H1 (cell line): ENCODE results near the gene TBC1D20. TPM values are rescaled to one million over a fixed set of nuclear protein-coding genes. Genes with fewer than 3 reads are reported as not detected.

Source experiments
- CTCF ChIA-PET: fragments of 300-600 bp; sonication (Branson Sonifier 250); formaldehyde crosslinking; loops from one replicate; lab custom pipeline; 2021; ENCODE audit not compliant: partially characterized antibody; lab: Charles Lee
- POLR2A ChIA-PET: fragments of 300-600 bp; sonication (Branson Sonifier 250); formaldehyde crosslinking; loops from one replicate; lab custom pipeline; 2021; ENCODE audit warnings: inconsistent platforms; ENCODE audit not compliant: partially characterized antibody; lab: Charles Lee
- DNase-seq, 2 experiments: peaks; one replicate each; pipeline versions ENCODE4 v3.0.0 to v3.0.0-alpha.2; 2010 to 2022; ENCODE audit warnings: low spot score in 2 of 2, low read depth in 1 of 2, mixed read lengths in 1 of 2
- FAIRE-seq: peaks from 2 replicates; lab custom pipeline; 2011; peaks lifted over from hg19 to GRCh38; lab: Jason Lieb, UNC
- H2AFZ ChIP-seq: 2 replicates; pipeline ENCODE4 v1.8.1; 2012; ENCODE audit warnings: low read length, inconsistent platforms
- H2AK5ac ChIP-seq: 2 replicates; pipeline ENCODE4 v1.6.1; 2013; ENCODE audit warnings: low read depth, low read length
- H2BK120ac ChIP-seq: replicated peaks from 2 replicates; pipeline ENCODE3; 2013; ENCODE audit warnings: low read depth, low read length, inconsistent platforms
- H2BK12ac ChIP-seq: 2 replicates; pipeline ENCODE4 v1.6.1; 2013; ENCODE audit warnings: low read depth, low read length
- H2BK15ac ChIP-seq: 2 replicates; pipeline ENCODE4 v1.6.1; 2013; ENCODE audit warnings: low read length
- H2BK20ac ChIP-seq: 2 replicates; pipeline ENCODE4 v1.6.1; 2013; ENCODE audit warnings: low read length
- H2BK5ac ChIP-seq: 2 replicates; pipeline ENCODE4 v1.6.1; 2013; ENCODE audit warnings: low read depth, low read length
- H3K14ac ChIP-seq: 2 replicates; pipeline ENCODE4 v1.6.1; 2013; ENCODE audit warnings: inconsistent platforms; ENCODE audit not compliant: insufficient read length
- H3K18ac ChIP-seq: 2 replicates; pipeline ENCODE4 v1.6.1; 2013; ENCODE audit warnings: low read length; ENCODE audit errors: extremely low read depth
- H3K23ac ChIP-seq: 2 replicates; pipeline ENCODE4 v1.6.1; 2013; ENCODE audit warnings: inconsistent platforms; ENCODE audit not compliant: insufficient read length
- H3K23me2 ChIP-seq: 2 replicates; pipeline ENCODE4 v1.6.1; 2013; ENCODE audit warnings: low read depth, low read length
- H3K27ac ChIP-seq: 2 replicates; pipeline ENCODE4 v1.6.1; 2011; ENCODE audit warnings: low read depth, low read length, inconsistent platforms
- H3K27me3 ChIP-seq, 4 experiments: replicated peaks in 1 of 4; 1 replicate in 1 of 4; 2 replicates in 3 of 4; pipeline versions ENCODE4 v1.6.1 to v1.8.1; 2011 to 2013; ENCODE audit warnings: low read length in 3 of 4, mild to moderate bottlenecking in 3 of 4, inconsistent platforms in 2 of 4, mixed read lengths in 2 of 4, moderate library complexity in 1 of 4; ENCODE audit not compliant: control insufficient read depth in 3 of 4, insufficient read depth in 3 of 4; ENCODE audit errors: extremely low read depth in 1 of 4
- H3K36me3 ChIP-seq, 4 experiments: 2 replicates each; pipeline versions ENCODE4 v1.6.1 to v1.8.1; 2011 to 2013; ENCODE audit warnings: mild to moderate bottlenecking in 4 of 4, low read length in 3 of 4, moderate library complexity in 2 of 4, control low read depth in 1 of 4, inconsistent platforms in 1 of 4; ENCODE audit not compliant: insufficient read depth in 4 of 4, control insufficient read depth in 2 of 4
- H3K4ac ChIP-seq: replicated peaks from 2 replicates; pipeline ENCODE3; 2013; ENCODE audit warnings: low read length, low read depth, mixed read lengths, inconsistent platforms; ENCODE audit not compliant: insufficient read length
- H3K4me1 ChIP-seq, 4 experiments: replicated peaks in 1 of 4; 1 replicate in 1 of 4; 2 replicates in 3 of 4; pipeline versions ENCODE4 v1.6.1 to v1.8.1; 2011 to 2013; ENCODE audit warnings: low read length in 3 of 4, inconsistent platforms in 2 of 4, mixed read lengths in 1 of 4; ENCODE audit not compliant: insufficient read depth in 4 of 4, control insufficient read depth in 3 of 4
- H3K4me2 ChIP-seq, 2 experiments: 2 replicates each; pipeline versions ENCODE4 v1.6.1 to v1.8.1; 2011 to 2013; ENCODE audit warnings: low read depth in 2 of 2, low read length in 2 of 2, control low read depth in 1 of 2, inconsistent platforms in 1 of 2, mild to moderate bottlenecking in 1 of 2; ENCODE audit not compliant: insufficient read depth in 1 of 2
- H3K4me3 ChIP-seq, 4 experiments: fragments of 200-600, 300-600 bp in 1 of 4; sonication (generic), shearing (Covaris generic), sonication (Bioruptor Twin) in 1 of 4; 2 replicates each; pipeline versions ENCODE4 v1.5.1 to v1.8.1; 2011 to 2016; ENCODE audit warnings: low read length in 4 of 4, low read depth in 3 of 4, control low read depth in 2 of 4, inconsistent platforms in 2 of 4, mild to moderate bottlenecking in 2 of 4, mixed read lengths in 1 of 4, moderate library complexity in 1 of 4; ENCODE audit not compliant: insufficient read depth in 2 of 4; ENCODE audit errors: extremely low read depth in 1 of 4
- H3K56ac ChIP-seq: replicated peaks from 2 replicates; pipeline ENCODE3; 2013; ENCODE audit warnings: low read depth, mild to moderate bottlenecking, mixed read lengths, low read length, inconsistent platforms; ENCODE audit not compliant: insufficient read length
- H3K79me1 ChIP-seq: 2 replicates; pipeline ENCODE4 v1.6.1; 2013; ENCODE audit warnings: low read depth, low read length, control low read depth
- H3K79me2 ChIP-seq, 2 experiments: 2 replicates each; pipeline versions ENCODE4 v1.6.1 to v1.8.1; 2012 to 2013; ENCODE audit warnings: low read length in 2 of 2, mild to moderate bottlenecking in 2 of 2, inconsistent platforms in 1 of 2; ENCODE audit not compliant: insufficient read depth in 2 of 2, control insufficient read depth in 1 of 2
- H3K9ac ChIP-seq, 4 experiments: replicated peaks in 1 of 4; 1 replicate in 1 of 4; 2 replicates in 3 of 4; pipeline versions ENCODE4 v1.6.1 to v1.8.1; 2011 to 2013; ENCODE audit warnings: low read depth in 3 of 4, low read length in 3 of 4, control low read depth in 2 of 4, mild to moderate bottlenecking in 2 of 4, moderate library complexity in 2 of 4, inconsistent platforms in 1 of 4; ENCODE audit errors: extremely low read depth in 1 of 4
- H3K9me3 ChIP-seq, 2 experiments: 2 replicates each; pipeline versions ENCODE4 v1.6.1 to v1.8.1; 2012 to 2013; ENCODE audit warnings: mild to moderate bottlenecking in 2 of 2, moderate library complexity in 2 of 2, control low read depth in 1 of 2, inconsistent platforms in 1 of 2, low read depth in 1 of 2, low read length in 1 of 2, mixed read lengths in 1 of 2; ENCODE audit not compliant: insufficient read depth in 2 of 2
- H4K20me1 ChIP-seq, 2 experiments: replicated peaks in 1 of 2; 2 replicates each; pipeline versions ENCODE3 to v1.8.1; 2011 to 2013; ENCODE audit warnings: inconsistent platforms in 2 of 2, low read length in 2 of 2, mild to moderate bottlenecking in 1 of 2; ENCODE audit not compliant: insufficient read depth in 2 of 2, control insufficient read depth in 1 of 2
- H4K5ac ChIP-seq: 2 replicates; pipeline ENCODE4 v1.6.1; 2013; ENCODE audit warnings: low read length, low read depth, mixed read lengths, inconsistent platforms; ENCODE audit not compliant: insufficient read length
- H4K8ac ChIP-seq: 2 replicates; pipeline ENCODE4 v1.8.0; 2013; ENCODE audit warnings: mild to moderate bottlenecking, moderate library complexity, low read length, inconsistent platforms; ENCODE audit not compliant: insufficient read depth; ENCODE audit errors: extremely low read depth
- H4K91ac ChIP-seq: replicated peaks from 2 replicates; pipeline ENCODE3; 2013; ENCODE audit warnings: low read length, mixed read lengths, inconsistent platforms; ENCODE audit not compliant: insufficient read length
- CBX5 ChIP-seq: fragments of 300-800, 300-1000 bp; sonication (generic); IDR thresholded peaks from 2 replicates; pipeline ENCODE4 v1.7.1; 2016; ENCODE audit warnings: antibody characterized with exemption, low read length, low read depth
- CEBPB ChIP-seq: IDR thresholded peaks from 2 replicates; pipeline ENCODE4 v1.6.1; 2012; ENCODE audit warnings: low read depth, low read length
- EP300 ChIP-seq, 2 experiments: IDR thresholded peaks; 1 replicate in 1 of 2; 2 replicates in 1 of 2; pipeline ENCODE4 v1.6.1; 2011 to 2012; ENCODE audit warnings: low read depth in 2 of 2, low read length in 2 of 2, mild to moderate bottlenecking in 2 of 2, borderline replicate concordance in 1 of 2, inconsistent platforms in 1 of 2, moderate library complexity in 1 of 2
- HDAC2 ChIP-seq, 2 experiments: fragments of 300-600 bp in 1 of 2; sonication (generic) in 1 of 2; IDR thresholded peaks; 2 replicates each; pipeline ENCODE4 v1.6.1; 2011 to 2012; ENCODE audit warnings: low read depth in 2 of 2, low read length in 2 of 2, mild to moderate bottlenecking in 2 of 2, moderate library complexity in 2 of 2, borderline replicate concordance in 1 of 2, inconsistent platforms in 1 of 2
- KDM1A ChIP-seq: fragments of 200-600, 300-600 bp; sonication (generic); IDR thresholded peaks from 2 replicates; pipeline ENCODE4 v1.7.1; 2016; ENCODE audit warnings: mild to moderate bottlenecking, low read length, borderline replicate concordance
- KDM4A ChIP-seq: IDR thresholded peaks from one replicate; pipeline ENCODE4 v1.7.1; 2012; ENCODE audit warnings: low read depth, mild to moderate bottlenecking, moderate library complexity, low read length, inconsistent platforms; ENCODE audit not compliant: severe bottlenecking
- NANOG ChIP-seq: IDR thresholded peaks from 2 replicates; pipeline ENCODE4 v1.6.1; 2011; ENCODE audit warnings: low read length, low read depth, mild to moderate bottlenecking, inconsistent platforms; ENCODE audit not compliant: insufficient read depth, poor library complexity, severe bottlenecking
- SP2 ChIP-seq: IDR thresholded peaks from 2 replicates; pipeline ENCODE4 v1.6.1; 2012; ENCODE audit warnings: mild to moderate bottlenecking, low read length, inconsistent platforms
- SP4 ChIP-seq: IDR thresholded peaks from 2 replicates; pipeline ENCODE4 v1.6.1; 2012; ENCODE audit warnings: low read length, inconsistent platforms
- SRF ChIP-seq: IDR thresholded peaks from 2 replicates; pipeline ENCODE4 v1.6.1; 2011; ENCODE audit warnings: mild to moderate bottlenecking, low read depth, low read length, moderate library complexity
- TBP ChIP-seq: IDR thresholded peaks from 2 replicates; pipeline ENCODE4 v1.6.1; 2011; ENCODE audit warnings: low read depth, low read length, improper control_type of control experiment
- TCF12 ChIP-seq: IDR thresholded peaks from 2 replicates; pipeline ENCODE4 v1.6.1; 2011; ENCODE audit warnings: low read depth, mild to moderate bottlenecking, low read length
- ZNF274 ChIP-seq: IDR thresholded peaks from 2 replicates; pipeline ENCODE4 v1.7.0; 2012; ENCODE audit warnings: low read length, borderline replicate concordance; ENCODE audit errors: extremely low read depth
- WGBS, 2 experiments: shearing (Covaris generic) in 1 of 2; methylation state at CpG; one replicate each; pipeline versions ENCODE4 v1.1.6 to v1.1.7; 2013 to 2015; ENCODE audit warnings: low lambda C conversion rate in 2 of 2, mixed read lengths in 2 of 2, inconsistent platforms in 1 of 2, low coverage in 1 of 2, missing lambda C conversion rate in 1 of 2; ENCODE audit not compliant: insufficient replicate concordance in 2 of 2, insufficient coverage in 1 of 2, insufficient read length in 1 of 2; ENCODE audit errors: extremely low coverage in 1 of 2, missing lambda C conversion rate in 1 of 2; 5-methylcytosine and 5-hydroxymethylcytosine counted together
- polyA plus RNA-seq, 7 experiments: library from polyadenylated mRNA; depleted of rRNA in 3 of 7; stranded (reverse) in 5 of 7; unstranded in 2 of 7; fragments of >200 nt in 5 of 7; fragments of 200-250 nt in 2 of 7; gene quantifications; 1 replicate in 5 of 7; 2 replicates in 1 of 7; 4 replicates in 1 of 7; pipeline versions ENCODE4 v1.2.1 to v1.2.3, GENCODE V29; 2011 to 2013; ENCODE audit warnings: missing spikeins in 2 of 7, mixed read lengths in 2 of 7
- total RNA-seq: library from RNA; stranded (reverse); fragmentation: NEBNext Ultra II Directional; extraction: Animal tissue kit (Norgen Biotek cat#: 25700); gene quantifications from 2 replicates; pipeline ENCODE4 v1.2.1, GENCODE V29; 2021

TBC1D20 gene
- total and polyA plus RNA-seq, 2 of the 8 experiments (the other 6 are each of a cell fraction or from before 2014, with no cell fraction given): 14.5 to 17.1 TPM

- no peak for FAIRE-seq
- Histone ChIP-seq H3K27ac (no peak overlapping the region), H3K4me1 (no peaks in the 10 kb centered on the region), H3K23me2 (no peaks in the 10 kb centered on the region), H4K91ac (no peak overlapping the region), H3K4me2 (no peak overlapping the region), H2BK20ac (no peak overlapping the region), H3K9me3 (no peaks in the 10 kb centered on the region), H2BK15ac (no peak overlapping the region), H3K56ac (no peak overlapping the region), H3K79me2 (peaks cover 8 to 62% of the 10 kb centered on the region in 2 experiments), H2AFZ (no peak overlapping the region), H3K18ac (no peak overlapping the region), H3K9ac (no peak overlapping the region), H3K14ac (no peak overlapping the region), H2BK12ac (no peak overlapping the region), H3K36me3 (peaks cover 26 to 55% (median 43%) of the 10 kb centered on the region in 4 experiments), H3K79me1 (no peaks in the 10 kb centered on the region; the same call in none of the 2 replicates), H2BK120ac (no peak overlapping the region), H2BK5ac (no peak overlapping the region), H4K8ac (no peak overlapping the region), H3K23ac (no peak overlapping the region), H3K27me3 (no peaks in the 10 kb centered on the region), H4K5ac (no peak overlapping the region), H3K4me3 (no peak overlapping the region), H4K20me1 (peaks cover 12 to 23% of the 10 kb centered on the region in 2 experiments), H2AK5ac (no peak overlapping the region), H3K4ac (no peak overlapping the region)
- ChIA-PET CTCF (interaction anchor here (0.6 to 1.6 kb wide), 3 partner anchors 29 to 232 kb away, joined by 3 to 4 read pairs (median 4); no protein-coding TSS in a partner anchor), POLR2A (no interaction called here)
- 95% methylated on average over 7 of the region's 7 CpGs; no CpG with 5 or more reads in 1 of the 2 experiments for WGBS, 2 experiments
- no peak for DNase-seq
- TF ChIP-seq SP4 (no peak), NANOG (no peak), ZNF274 (no peak), EP300 (IDR thresholded peaks at IDR 0.05; ENCODE audit: borderline replicate concordance in 1 of 2, low read depth in 2 of 2, low read length in 2 of 2) (no peak), SRF (no peak), TBP (no peak), CBX5 (no peak), KDM4A (no peak), CEBPB (no peak), TCF12 (no peak), HDAC2 (IDR thresholded peaks at IDR 0.05; ENCODE audit: borderline replicate concordance in 1 of 2, low read depth in 2 of 2, low read length in 2 of 2) (no peak), KDM1A (no peak), SP2 (no peak)
Observed at GRCh38 chr20:507006-507758, 44.8 kb upstream of the TBC1D20 start.
